HG03025 (cell line): ENCODE results near the gene ATP5F1D.
"Not testable (repeated sequence)": the region's sequence is repeated elsewhere in the genome, so short reads cannot be mapped to it uniquely, and the experiment has no call there.

Source experiments
- ATAC-seq: cut with Tn5 transposase; IDR thresholded peaks from one replicate; pipeline ENCODE4 v1.9.1; 2021; ENCODE audit warnings: mild to moderate bottlenecking, moderate library complexity; ENCODE audit not compliant: unreplicated experiment, low FRiP score

Gene ATP5F1D

GRCh38 chr19:1241417-1242095 is at the start of gene ATP5F1D:
ATP5F1D (plus strand) TSS chr19:1241751; CDS start chr19:1241851, 100 bp downstream.
- ATAC-seq = no peak

GRCh38 chr19:1199531-1199930 is 42.0 kb upstream of the ATP5F1D start:
- ATAC-seq = no peak

- not testable (repeated sequence) for ATAC-seq
These were observed 40.9 kb upstream of the ATP5F1D start for GRCh38 chr19:1200614-1201013.

GRCh38 chr19:1205114-1206099 is 36.1 kb upstream of the ATP5F1D start, which contains the start of gene STK11:
STK11 (plus strand) TSS chr19:1205778; CDS start chr19:1206914, 1,136 bp downstream.
- peak; percentile 78 for ATAC-seq

GRCh38 chr19:1206150-1206863 is 35.2 kb upstream of the ATP5F1D start:
- no peak for ATAC-seq

GRCh38 chr19:1206864-1207450 is 34.6 kb upstream of the ATP5F1D start:
- ATAC-seq = no peak

GRCh38 chr19:1208830-1209229 is 32.7 kb upstream of the ATP5F1D start:
- ATAC-seq = not testable (repeated sequence)

GRCh38 chr19:1210227-1210538 is 31.4 kb upstream of the ATP5F1D start:
- ATAC-seq = no peak

GRCh38 chr19:1211494-1212234 is 29.9 kb upstream of the ATP5F1D start:
- ATAC-seq = no peak

- no peak for ATAC-seq
These were observed 27.9 kb upstream of the ATP5F1D start for GRCh38 chr19:1213391-1214286.

GRCh38 chr19:1214299-1214861 is 27.2 kb upstream of the ATP5F1D start:
- ATAC-seq = no peak

- ATAC-seq = no peak
These were observed 26.5 kb upstream of the ATP5F1D start for GRCh38 chr19:1214862-1215731.

- ATAC-seq = no peak
These were observed 24.8 kb upstream of the ATP5F1D start for GRCh38 chr19:1216756-1217155.

GRCh38 chr19:1217366-1217765 is 24.2 kb upstream of the ATP5F1D start:
- ATAC-seq = no peak

GRCh38 chr19:1218751-1219567 is 22.6 kb upstream of the ATP5F1D start:
- ATAC-seq = no peak

GRCh38 chr19:1219786-1220476 is 21.6 kb upstream of the ATP5F1D start:
- ATAC-seq = no peak
